T-helper 22 cell (primary cell): ENCODE measurements around the gene SNX30.

Source experiments
- DNase-seq: peaks from one replicate; pipeline ENCODE4 v3.0.0-alpha.2; 2020; ENCODE audit warnings: low read depth

SNX30 gene

GRCh38 chr9:112858005-112858404 is 107.4 kb downstream of the SNX30 start:
- no peak for DNase-seq

- no peak for DNase-seq
Measured at GRCh38 chr9:112858625-112859147, 108.1 kb downstream of the SNX30 start.

- no peak for DNase-seq
Measured at GRCh38 chr9:112860451-112860850, 109.9 kb downstream of the SNX30 start.

GRCh38 chr9:112861155-112861554 is 110.6 kb downstream of the SNX30 start:
- no peak for DNase-seq

- no peak for DNase-seq
Measured at GRCh38 chr9:112861638-112862555, 111.3 kb downstream of the SNX30 start.

- DNase-seq = no peak
Measured at GRCh38 chr9:112863214-112863613, 112.7 kb downstream of the SNX30 start.

- no peak for DNase-seq
Measured at GRCh38 chr9:112863746-112864145, 113.2 kb downstream of the SNX30 start.

- no peak for DNase-seq
Measured at GRCh38 chr9:112864403-112864802, 113.8 kb downstream of the SNX30 start.

GRCh38 chr9:112864982-112865381 is 114.4 kb downstream of the SNX30 start:
- DNase-seq = no peak

GRCh38 chr9:112866662-112867274 is 116.2 kb downstream of the SNX30 start:
- no peak for DNase-seq

- DNase-seq = no peak
Measured at GRCh38 chr9:112867275-112867991, 116.9 kb downstream of the SNX30 start.

GRCh38 chr9:112868461-112868860 is 117.9 kb downstream of the SNX30 start:
- no peak for DNase-seq

- no peak for DNase-seq
Measured at GRCh38 chr9:112869041-112869529, 118.5 kb downstream of the SNX30 start.

GRCh38 chr9:112869917-112870316 is 119.4 kb downstream of the SNX30 start:
- no peak for DNase-seq

- no peak for DNase-seq
Measured at GRCh38 chr9:112870556-112870955, 120.0 kb downstream of the SNX30 start.

- DNase-seq = no peak
Measured at GRCh38 chr9:112872019-112872418, 121.5 kb downstream of the SNX30 start.

- no peak for DNase-seq
Measured at GRCh38 chr9:112873773-112874405, 123.3 kb downstream of the SNX30 start.

GRCh38 chr9:112878752-112879151 is 128.2 kb downstream of the SNX30 start:
- no peak for DNase-seq

GRCh38 chr9:112880650-112881049 is 130.1 kb downstream of the SNX30 start:
- no peak for DNase-seq

GRCh38 chr9:112881331-112881730 is 130.8 kb downstream of the SNX30 start:
- no peak for DNase-seq

- no peak for DNase-seq
Measured at GRCh38 chr9:112884101-112884500, 133.5 kb downstream of the SNX30 start.

GRCh38 chr9:112884721-112885120 is 134.2 kb downstream of the SNX30 start:
- no peak for DNase-seq
